Esophagus squamous epithelium (tissue), 5 donors: ENCODE measurements around the gene OAS3. TPM values are rescaled to one million over a fixed set of nuclear protein-coding genes. Genes with fewer than 3 reads are reported as not detected.

Experiments
- DNase-seq: peaks from one replicate; lab custom pipeline; 2025; lab: John Stamatoyannopoulos, UW
- H3K27ac ChIP-seq, 4 donors: fragments of 200-600 bp; sonication (generic); one replicate each; pipeline ENCODE4 v1.5.1; 2016 to 2019; ENCODE audit warnings: mild to moderate bottlenecking in 1 of 4
- H3K27me3 ChIP-seq, 4 donors: fragments of 200-600 bp; sonication (generic); 1 replicate in 3 of 4; 2 replicates in 1 of 4; pipeline versions ENCODE4 v1.5.1 to v1.6.0; 2017 to 2021; ENCODE audit warnings: antibody characterized with exemption in 1 of 4
- H3K36me3 ChIP-seq, 3 donors: fragments of 200-600 bp; sonication (generic); one replicate each; pipeline ENCODE4 v1.5.1; 2016 to 2019
- H3K4me1 ChIP-seq, 3 donors: fragments of 200-600 bp; sonication (generic); one replicate each; pipeline ENCODE4 v1.5.1; 2017 to 2019
- H3K4me3 ChIP-seq, 4 donors: fragments of 200-600 bp; sonication (generic); 1 replicate in 3 of 4; 2 replicates in 1 of 4; pipeline ENCODE4 v1.5.1; 2016 to 2019; ENCODE audit warnings: mild to moderate bottlenecking in 2 of 4, moderate library complexity in 1 of 4
- H3K9me3 ChIP-seq, 3 donors: fragments of 200-600 bp; sonication (generic); one replicate each; pipeline ENCODE4 v1.5.1; 2016 to 2019
- CTCF ChIP-seq, 6 experiments: fragments of 450-650 bp in 4 of 6; fragments of 200-600 bp in 2 of 6; sonication (generic) in 2 of 6; IDR thresholded peaks; one replicate each; pipeline ENCODE4 v1.5.1; 2016 to 2019; ENCODE audit warnings: antibody characterized with exemption in 6 of 6, mild to moderate bottlenecking in 4 of 6, moderate library complexity in 4 of 6
- POLR2A ChIP-seq, 4 donors: fragments of 450-650 bp; IDR thresholded peaks; one replicate each; pipeline ENCODE4 v1.6.1; 2017; ENCODE audit warnings: antibody characterized with exemption in 4 of 4, mild to moderate bottlenecking in 4 of 4, moderate library complexity in 3 of 4
- WGBS, 2 donors: methylation state at CpG; one replicate each; pipeline ENCODE4 v1.1.5; 2018; 5-methylcytosine and 5-hydroxymethylcytosine counted together
- intact Hi-C: fragments of 100-400 bp; cut with DNase I; formaldehyde crosslinking; loops from one replicate; pipeline ENCODE4 v1.15.0; 2022
- total RNA-seq, 4 donors: library from RNA; depleted of rRNA; stranded (reverse); fragments of >200 nt; gene quantifications; one replicate each; pipeline ENCODE4 v1.1.0, GENCODE V29; 2016
- donor health status: DM: yes; HTN: yes; CAD: no.

OAS3 gene
- total RNA-seq, 4 donors from 2014 or later = 25.2 to 40.0 (median 32.3) TPM

DNA sequence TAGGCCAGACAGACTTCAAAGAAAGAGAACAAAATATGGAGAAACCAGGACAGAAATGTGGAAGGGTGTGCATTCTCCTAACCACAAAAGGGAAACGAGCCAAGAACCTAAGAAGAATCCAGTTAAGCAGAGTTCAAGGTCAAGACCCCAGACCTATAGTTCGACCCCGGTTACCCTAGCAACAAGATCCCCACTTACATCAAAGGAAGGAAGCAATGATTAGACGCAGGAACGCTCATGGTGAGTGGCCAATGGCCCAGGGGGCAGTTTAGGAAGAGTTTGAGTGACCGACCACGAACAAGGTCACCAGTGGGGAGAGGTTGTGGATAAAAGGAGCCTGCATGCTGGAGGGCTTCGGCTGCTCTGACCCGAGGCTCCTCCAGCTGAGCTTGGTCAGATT lies 76.3 kb downstream of the OAS3 start:
- Histone ChIP-seq H3K4me1 (no peaks in the 10 kb centered on the region), H3K27me3 (peaks cover 0 to 8% (median 0%) of the 10 kb centered on the region in 4 donors), H3K4me3 (no peak overlapping the region), H3K36me3 (peaks cover 0 to 23% (median 0%) of the 10 kb centered on the region in 3 donors), H3K9me3 (peaks cover 0 to 9% (median 0%) of the 10 kb centered on the region in 3 donors), H3K27ac (no peak overlapping the region)
- intact Hi-C loops = no loop called here
- TF ChIP-seq POLR2A (IDR thresholded peaks at IDR 0.05) (no peak), CTCF (IDR thresholded peaks at IDR 0.05) (no peak)
- no peak for DNase-seq
- WGBS, 2 donors = 59 to 66% methylated on average over 9 of the region's 9 CpGs

GRCh38 chr12:113016796-113017195 lies 78.5 kb downstream of the OAS3 start:
- TF ChIP-seq CTCF (IDR thresholded peaks at IDR 0.05) (no peak), POLR2A (IDR thresholded peaks at IDR 0.05) (no peak)
- DNase-seq = no peak
- Histone ChIP-seq H3K4me1 (no peaks in the 10 kb centered on the region), H3K9me3 (no peaks in the 10 kb centered on the region), H3K36me3 (peaks cover 0 to 1% (median 0%) of the 10 kb centered on the region in 3 donors), H3K27ac (no peak overlapping the region), H3K27me3 (peaks cover 0 to 8% (median 0%) of the 10 kb centered on the region in 4 donors), H3K4me3 (no peak overlapping the region)
- intact Hi-C loops = no loop called here
- 83 to 84% methylated on average over 5 of the region's 5 CpGs for WGBS, 2 donors

DNA sequence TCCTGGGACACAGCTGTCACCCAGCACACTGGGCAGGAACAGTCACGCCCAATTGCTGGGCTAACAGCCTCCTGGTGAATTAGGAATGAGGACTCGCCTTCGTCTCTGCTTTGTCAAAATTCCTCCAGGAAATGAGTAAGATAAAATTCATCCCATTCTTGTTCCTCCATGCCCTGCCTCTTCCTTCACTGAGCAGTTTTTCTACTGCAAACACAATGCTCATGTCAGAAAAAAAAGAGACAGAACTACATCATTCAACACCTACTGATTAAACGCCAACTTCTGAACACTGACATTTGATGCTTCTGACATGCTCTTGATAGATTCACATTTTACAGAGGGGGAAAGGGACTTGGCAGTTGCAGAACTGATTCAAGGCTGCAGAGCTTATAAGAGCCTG lies 80.8 kb downstream of the OAS3 start:
- TF ChIP-seq POLR2A (IDR thresholded peaks at IDR 0.05) = no peak
- TF ChIP-seq CTCF (IDR thresholded peaks at IDR 0.05) = no peak
- Histone ChIP-seq H3K27me3 (peaks cover 0 to 8% (median 0%) of the 10 kb centered on the region in 4 donors), H3K4me3 (no peak overlapping the region), H3K27ac (no peak overlapping the region), H3K9me3 (no peaks in the 10 kb centered on the region), H3K36me3 (no peaks in the 10 kb centered on the region), H3K4me1 (no peaks in the 10 kb centered on the region)
- no peak for DNase-seq
- 32 to 56% methylated on average over 4 of the region's 4 CpGs for WGBS, 2 donors
- intact Hi-C loops = no loop called here

DNA sequence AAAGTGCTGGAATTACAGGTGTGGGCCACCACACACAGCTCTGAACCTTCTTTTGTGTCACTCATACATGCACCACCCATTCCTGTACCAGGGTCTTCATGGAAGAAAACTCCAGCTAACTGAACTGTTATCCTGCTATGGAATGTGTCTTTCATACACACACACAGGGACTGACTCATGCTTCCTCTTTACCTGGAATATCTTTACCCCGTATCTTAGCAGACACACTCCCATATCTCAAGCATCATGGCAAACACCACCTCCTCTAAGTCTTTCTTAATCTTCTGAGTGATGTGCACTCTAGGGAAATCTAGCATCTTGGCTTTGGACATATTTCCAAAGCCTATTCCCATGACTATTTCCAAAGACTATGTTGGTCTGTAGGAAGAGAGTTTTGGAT lies 83.2 kb downstream of the OAS3 start:
- intact Hi-C loops = no loop called here
- Histone ChIP-seq H3K9me3 (no peaks in the 10 kb centered on the region), H3K27ac (no peak overlapping the region)

More for the DNA sequence above, 83.2 kb downstream of the OAS3 start:
- DNase-seq = no peak
- Histone ChIP-seq H3K4me3 (no peak overlapping the region), H3K36me3 (no peaks in the 10 kb centered on the region), H3K4me1 (no peaks in the 10 kb centered on the region), H3K27me3 (peaks cover 0 to 4% (median 0%) of the 10 kb centered on the region in 4 donors)
- no peak for TF ChIP-seq POLR2A (IDR thresholded peaks at IDR 0.05)
- no peak for TF ChIP-seq CTCF (IDR thresholded peaks at IDR 0.05)
- 41 to 50% methylated on average over 1 of the region's 1 CpG for WGBS, 2 donors

Other genes starting within 250 kb of the OAS3 start
- gene RPH3A, start 146.7 kb upstream of the OAS3 start, total RNA-seq = not detected
- gene OAS1, start 31.5 kb upstream of the OAS3 start, total RNA-seq = 100 to 1,000 TPM in 1 of 4 donors, 10 to 100 TPM in 3; 32.1 to 115 (median 50.8) TPM
- gene OAS2, start 40.0 kb downstream of the OAS3 start, total RNA-seq = 10 to 100 TPM in 3 of 4 donors, 1 to 10 TPM in 1; 8.3 to 35.6 (median 10.9) TPM
- gene DTX1, start 118.3 kb downstream of the OAS3 start, total RNA-seq = 1 to 10 TPM in 3 of 4 donors, under 1 TPM in 1; 0.49 to 4.8 (median 1.8) TPM
- gene RASAL1, start 197.3 kb downstream of the OAS3 start, total RNA-seq = 10 to 100 TPM; 17.4 to 98.7 (median 56.6) TPM
- under 1 TPM in 1 of 4 donors, not detected in 3; 0.26 TPM for gene CFAP73, start 211.2 kb downstream of the OAS3 start, total RNA-seq
- gene DDX54, start 247.0 kb downstream of the OAS3 start, total RNA-seq = 10 to 100 TPM; 35.3 to 80.5 (median 65.2) TPM
- gene RITA1, start 247.2 kb downstream of the OAS3 start, total RNA-seq = 10 to 100 TPM; 17.0 to 30.0 (median 20.3) TPM